Left lung (tissue), 10 donors: ENCODE data around the gene PTPRD. TPM values are rescaled to one million over a fixed set of nuclear protein-coding genes. Genes with fewer than 3 reads are reported as not detected.

ENCODE experiments used
- ATAC-seq: fragments of 200-7000 bp; cut with Tn5 transposase; one replicate; pipeline ENCODE4 v1.9.1; 2020; ENCODE audit warnings: moderate library complexity
- DNase-seq, 4 donors: peaks; one replicate each; pipeline ENCODE4 v3.0.0-alpha.2; 2013 to 2020
- H3K27ac ChIP-seq, 2 donors: fragments of 200-600 bp; sonication (generic) in 1 of 2; one replicate each; pipeline versions ENCODE4 v1.5.0 to v1.8.0; 2020 to 2021
- H3K27me3 ChIP-seq, 2 donors: fragments of 200-600 bp; sonication (generic) in 1 of 2; one replicate each; pipeline versions ENCODE4 v1.5.0 to v1.8.0; 2020 to 2021
- H3K36me3 ChIP-seq, 2 donors: fragments of 200-600 bp; sonication (generic) in 1 of 2; one replicate each; pipeline versions ENCODE4 v1.5.0 to v1.8.0; 2020 to 2021
- H3K4me1 ChIP-seq, 2 donors: fragments of 200-600 bp; one replicate each; pipeline ENCODE4 v1.8.0; 2021
- H3K4me3 ChIP-seq, 2 donors: fragments of 200-600 bp; sonication (generic) in 1 of 2; one replicate each; pipeline versions ENCODE4 v1.5.0 to v1.8.0; 2020 to 2021; ENCODE audit warnings: mild to moderate bottlenecking in 1 of 2
- H3K9me3 ChIP-seq, 2 donors: fragments of 200-600 bp; sonication (generic) in 1 of 2; one replicate each; pipeline versions ENCODE4 v1.5.0 to v1.8.0; 2020 to 2021
- intact Hi-C, 2 donors: fragments of 100-400 bp; cut with DNase I; formaldehyde crosslinking; loops; one replicate each; pipeline versions ENCODE4 v1.11.2 to v1.14.2; 2022
- polyA plus RNA-seq, 6 donors: library from polyadenylated mRNA; unstranded; fragments of 120-200 nt; gene quantifications; one replicate each; pipeline ENCODE4 v1.2.1, GENCODE V29; 2013; ENCODE audit not compliant: insufficient read length in 6 of 6
- total RNA-seq, 2 donors: library from RNA; stranded (reverse); fragmentation: NEBNext Ultra II Directional; extraction: Animal tissue kit (Norgen Biotek cat#: 25700); gene quantifications; one replicate each; pipeline ENCODE4 v1.2.1, GENCODE V29; 2021
- TF ChIP-seq, protein P1 (sequence below), 2 donors: fragments of 200-600 bp; sonication (generic) in 1 of 2; IDR thresholded peaks; one replicate each; pipeline versions ENCODE4 v1.5.0 to v1.8.0; 2021; ENCODE audit warnings: antibody characterized with exemption in 2 of 2
- donor health status: DM: no; HTN: yes; CAD: no.
- donor health status: DM: no; HTN: no; CAD: no.

The PTPRD gene
- total and polyA plus RNA-seq, 8 donors: 24.2 to 167 (median 139) TPM

- no peaks in the 10 kb centered on the region for H3K9me3 ChIP-seq
- no peak overlapping the region for H3K27ac ChIP-seq
- DNase-seq (no peak), ATAC-seq (no peak)
- no peaks in the 10 kb centered on the region for H3K4me1 ChIP-seq
- no peak overlapping the region for H3K4me3 ChIP-seq
- intact Hi-C loops: no loop called here
- no peaks in the 10 kb centered on the region for H3K27me3 ChIP-seq
- H3K36me3 ChIP-seq: no peaks in the 10 kb centered on the region
- TF ChIP-seq, protein P1, sequence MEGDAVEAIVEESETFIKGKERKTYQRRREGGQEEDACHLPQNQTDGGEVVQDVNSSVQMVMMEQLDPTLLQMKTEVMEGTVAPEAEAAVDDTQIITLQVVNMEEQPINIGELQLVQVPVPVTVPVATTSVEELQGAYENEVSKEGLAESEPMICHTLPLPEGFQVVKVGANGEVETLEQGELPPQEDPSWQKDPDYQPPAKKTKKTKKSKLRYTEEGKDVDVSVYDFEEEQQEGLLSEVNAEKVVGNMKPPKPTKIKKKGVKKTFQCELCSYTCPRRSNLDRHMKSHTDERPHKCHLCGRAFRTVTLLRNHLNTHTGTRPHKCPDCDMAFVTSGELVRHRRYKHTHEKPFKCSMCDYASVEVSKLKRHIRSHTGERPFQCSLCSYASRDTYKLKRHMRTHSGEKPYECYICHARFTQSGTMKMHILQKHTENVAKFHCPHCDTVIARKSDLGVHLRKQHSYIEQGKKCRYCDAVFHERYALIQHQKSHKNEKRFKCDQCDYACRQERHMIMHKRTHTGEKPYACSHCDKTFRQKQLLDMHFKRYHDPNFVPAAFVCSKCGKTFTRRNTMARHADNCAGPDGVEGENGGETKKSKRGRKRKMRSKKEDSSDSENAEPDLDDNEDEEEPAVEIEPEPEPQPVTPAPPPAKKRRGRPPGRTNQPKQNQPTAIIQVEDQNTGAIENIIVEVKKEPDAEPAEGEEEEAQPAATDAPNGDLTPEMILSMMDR (IDR thresholded peaks at IDR 0.05): no peak
Measured at GRCh38 chr9:8899511-8899910, 1713.3 kb downstream of the PTPRD start.

DNA sequence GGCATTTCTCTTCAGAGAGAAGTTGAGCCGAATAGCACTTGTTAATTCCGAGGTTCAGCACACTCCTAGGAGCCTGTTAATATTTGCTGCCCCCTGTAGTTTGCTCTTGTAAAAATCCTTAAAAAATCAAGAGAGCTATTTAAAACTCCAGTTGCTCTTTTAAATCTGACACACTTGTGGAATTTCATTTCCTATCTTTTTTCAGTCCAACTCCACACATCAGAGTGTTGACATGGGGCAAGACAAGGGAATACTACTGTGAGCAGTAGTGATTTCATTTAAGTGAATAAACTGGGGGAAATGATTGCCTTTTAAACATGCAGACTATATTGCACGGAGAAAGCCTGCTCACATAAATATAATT lies 1717.0 kb downstream of the PTPRD start:
- Histone ChIP-seq H3K36me3 (no peaks in the 10 kb centered on the region), H3K4me1 (no peaks in the 10 kb centered on the region), H3K4me3 (no peak overlapping the region), H3K27me3 (no peaks in the 10 kb centered on the region), H3K27ac (no peak overlapping the region), H3K9me3 (no peaks in the 10 kb centered on the region)
- intact Hi-C loops: no loop called here
- ATAC-seq (peak; percentile 75), DNase-seq (peak in 2 of 4 donors; percentile 58 to 65)
- TF ChIP-seq, protein P1 (IDR thresholded peaks at IDR 0.05): peak in 1 of 2 donors; percentile 50

GRCh38 chr9:8895106-8895860 lies 1717.5 kb downstream of the PTPRD start:
- H3K27me3 ChIP-seq: no peaks in the 10 kb centered on the region
- no peaks in the 10 kb centered on the region for H3K9me3 ChIP-seq
- no peaks in the 10 kb centered on the region for H3K4me1 ChIP-seq
- DNase-seq (no peak), ATAC-seq (no peak)
- intact Hi-C loops: no loop called here
- H3K27ac ChIP-seq: no peak overlapping the region
- TF ChIP-seq, protein P1 (IDR thresholded peaks at IDR 0.05): no peak
- no peaks in the 10 kb centered on the region for H3K36me3 ChIP-seq
- no peak overlapping the region for H3K4me3 ChIP-seq

DNA sequence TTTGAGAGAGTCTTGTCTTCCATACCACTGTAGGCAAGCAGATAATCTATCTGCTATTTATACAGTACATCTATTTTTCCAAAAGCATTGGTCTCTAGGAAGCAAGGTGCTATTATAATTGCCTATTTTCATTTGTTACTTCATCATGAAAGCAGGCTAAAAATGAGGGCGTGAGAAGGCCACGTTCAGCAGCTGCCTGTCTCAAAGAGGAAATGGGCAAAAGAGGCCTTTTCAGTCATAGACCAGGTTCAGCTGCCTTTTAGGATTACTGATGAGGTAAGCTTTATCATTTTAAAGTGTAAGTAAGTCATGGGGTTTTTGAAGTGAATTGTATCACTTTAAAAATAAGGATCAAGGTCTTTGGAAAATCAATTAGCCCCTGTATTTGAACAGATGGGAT lies 1722.1 kb downstream of the PTPRD start:
- TF ChIP-seq, protein P1 (IDR thresholded peaks at IDR 0.05): no peak
- intact Hi-C loops: no loop called here
- H3K36me3 ChIP-seq: no peaks in the 10 kb centered on the region
- H3K27ac ChIP-seq: no peak overlapping the region
- no peaks in the 10 kb centered on the region for H3K27me3 ChIP-seq
- H3K4me3 ChIP-seq: no peak overlapping the region
- no peaks in the 10 kb centered on the region for H3K9me3 ChIP-seq
- ATAC-seq (no peak), DNase-seq (no peak)
- no peaks in the 10 kb centered on the region for H3K4me1 ChIP-seq

DNA sequence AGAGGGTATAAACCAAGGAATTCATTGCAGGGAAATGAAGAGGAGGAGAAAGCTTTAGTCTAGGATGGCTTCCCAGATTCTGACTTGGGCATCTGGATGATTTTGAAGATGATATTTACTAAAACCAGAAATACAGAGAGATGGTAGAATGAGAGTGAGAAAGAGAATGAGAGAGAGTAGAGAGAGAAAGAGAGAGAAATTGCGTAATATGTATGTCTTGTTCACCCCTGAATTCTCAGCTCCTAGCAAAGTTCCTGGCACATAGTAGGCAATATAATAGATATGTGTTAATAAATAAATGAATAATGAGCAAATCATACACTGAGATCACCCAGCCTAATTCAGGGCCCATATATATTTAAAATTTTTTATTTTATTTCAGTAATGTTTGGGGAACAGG lies 1723.7 kb downstream of the PTPRD start:
- intact Hi-C loops: no loop called here
- Histone ChIP-seq H3K27me3 (no peaks in the 10 kb centered on the region), H3K27ac (no peak overlapping the region), H3K4me3 (no peak overlapping the region), H3K36me3 (no peaks in the 10 kb centered on the region), H3K9me3 (no peaks in the 10 kb centered on the region), H3K4me1 (no peaks in the 10 kb centered on the region)
- DNase-seq: no peak
- no peak for ATAC-seq
- TF ChIP-seq, protein P1 (IDR thresholded peaks at IDR 0.05): no peak
